Ammon's horn (tissue), 1 donor: Measurements from ENCODE around the gene UNC5A.
"Not testable (repeated sequence)": the region's sequence is repeated elsewhere in the genome, so short reads cannot be mapped to it uniquely, and the experiment has no call there.

ENCODE experiments used
- DNase-seq: peaks from one replicate; pipeline ENCODE4 v3.0.0-alpha.2; 2016; ENCODE audit warnings: low spot score

The UNC5A gene

DNA sequence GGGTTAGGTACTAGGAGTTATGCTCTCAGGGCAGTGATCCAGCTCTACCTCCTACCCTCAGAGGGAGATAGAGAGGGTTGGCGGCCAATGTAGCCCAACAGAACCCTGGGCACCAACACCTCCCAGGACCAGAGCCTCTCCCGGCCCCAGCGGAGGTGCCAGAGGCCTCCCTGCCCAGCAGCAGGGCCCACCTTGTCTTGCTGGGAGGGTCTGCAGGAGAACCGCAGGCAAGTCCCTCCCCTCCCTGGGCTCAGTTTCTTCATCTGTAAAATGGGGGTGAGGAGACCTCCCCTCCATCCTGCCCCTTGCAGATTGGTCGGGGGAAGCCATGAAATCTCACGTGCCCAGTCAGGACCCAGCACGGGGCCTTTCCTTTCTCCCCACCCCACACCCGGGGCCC, 54.4 kb downstream of the UNC5A start:
- DNase-seq = no peak

DNA sequence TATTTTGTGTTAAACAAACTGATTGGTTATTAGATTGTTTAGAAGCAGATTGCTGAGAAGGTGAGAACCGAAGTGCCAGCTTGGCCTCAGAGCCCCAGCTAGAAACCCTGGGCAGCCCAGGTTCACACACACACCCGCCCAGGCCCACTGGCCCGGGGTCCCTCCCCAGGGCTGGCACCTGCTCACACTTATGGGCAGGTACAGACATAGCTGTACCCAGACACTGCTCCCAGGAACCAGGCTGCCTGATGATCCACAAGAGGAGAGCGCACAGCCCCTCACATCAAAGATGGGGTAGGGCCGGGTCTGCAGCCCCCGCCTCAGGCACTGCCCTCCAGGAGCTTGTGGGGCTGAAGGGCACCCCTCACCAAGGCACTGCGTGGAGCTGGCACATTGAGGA, 55.6 kb downstream of the UNC5A start:
- no peak for DNase-seq

DNA sequence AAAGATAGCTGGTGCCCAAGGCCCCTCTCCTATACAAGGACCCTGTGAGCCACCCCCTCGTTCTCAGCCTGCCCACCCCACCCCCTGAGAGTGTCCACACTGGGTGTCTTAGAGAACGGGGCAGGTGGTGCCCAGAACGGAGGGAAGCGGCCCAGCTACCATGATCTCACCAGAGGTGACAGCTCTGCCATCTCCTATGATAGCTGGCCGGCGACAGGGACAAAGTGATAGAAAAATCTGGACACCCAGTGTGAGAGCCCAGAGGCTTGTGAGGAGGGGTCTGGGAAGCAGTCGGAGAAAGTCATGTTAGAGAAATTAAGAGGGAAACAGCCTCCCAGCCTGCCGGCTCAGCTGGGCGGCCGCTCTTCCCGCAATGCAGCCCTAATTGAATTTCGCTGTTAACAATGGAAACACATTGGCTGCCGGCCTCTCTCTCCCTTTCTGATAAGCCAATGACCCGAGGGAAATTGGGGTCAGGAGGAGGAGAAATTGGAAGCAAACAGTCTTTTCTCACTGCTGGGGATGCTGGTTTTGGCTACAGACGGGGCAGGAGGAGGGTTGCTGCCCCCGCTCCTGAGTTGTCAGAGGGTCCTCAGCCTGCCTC, 56.5 kb downstream of the UNC5A start:
- DNase-seq = no peak

DNA sequence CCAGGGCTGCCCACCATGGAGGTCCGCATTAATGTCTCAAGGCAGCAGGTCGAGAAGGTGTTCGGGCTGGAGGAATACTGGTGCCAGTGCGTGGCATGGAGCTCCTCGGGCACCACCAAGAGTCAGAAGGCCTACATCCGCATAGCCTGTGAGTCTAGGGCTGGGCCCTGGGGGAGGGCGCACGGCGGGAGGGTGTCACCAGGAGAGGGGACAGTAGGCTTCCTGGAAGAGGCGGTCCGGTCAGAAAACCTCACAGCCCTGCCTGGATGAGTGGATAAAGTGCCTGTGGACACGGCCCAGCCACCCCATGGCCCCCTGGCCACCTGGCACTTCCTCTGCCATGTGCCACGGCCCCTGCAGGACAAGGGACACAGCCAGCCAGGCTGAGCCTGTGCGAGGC, 57.8 kb downstream of the UNC5A start:
- no peak for DNase-seq

DNA sequence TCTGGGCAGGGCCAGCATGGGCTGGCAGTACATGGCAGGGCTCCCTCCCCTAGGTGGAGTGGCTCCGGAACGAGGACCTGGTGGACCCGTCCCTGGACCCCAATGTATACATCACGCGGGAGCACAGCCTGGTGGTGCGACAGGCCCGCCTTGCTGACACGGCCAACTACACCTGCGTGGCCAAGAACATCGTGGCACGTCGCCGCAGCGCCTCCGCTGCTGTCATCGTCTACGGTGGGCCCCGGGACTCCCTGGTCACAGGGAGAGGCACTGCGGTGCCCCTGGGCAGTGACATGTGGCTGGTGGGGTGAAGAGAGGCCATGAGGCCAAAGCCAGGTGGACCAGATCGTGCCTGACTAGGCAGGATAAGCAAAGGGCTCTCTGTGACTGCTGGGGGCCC, 58.4 kb downstream of the UNC5A start:
- DNase-seq = no peak

GRCh38 chr5:176869501-176870109, 59.2 kb downstream of the UNC5A start:
- no peak for DNase-seq

DNA sequence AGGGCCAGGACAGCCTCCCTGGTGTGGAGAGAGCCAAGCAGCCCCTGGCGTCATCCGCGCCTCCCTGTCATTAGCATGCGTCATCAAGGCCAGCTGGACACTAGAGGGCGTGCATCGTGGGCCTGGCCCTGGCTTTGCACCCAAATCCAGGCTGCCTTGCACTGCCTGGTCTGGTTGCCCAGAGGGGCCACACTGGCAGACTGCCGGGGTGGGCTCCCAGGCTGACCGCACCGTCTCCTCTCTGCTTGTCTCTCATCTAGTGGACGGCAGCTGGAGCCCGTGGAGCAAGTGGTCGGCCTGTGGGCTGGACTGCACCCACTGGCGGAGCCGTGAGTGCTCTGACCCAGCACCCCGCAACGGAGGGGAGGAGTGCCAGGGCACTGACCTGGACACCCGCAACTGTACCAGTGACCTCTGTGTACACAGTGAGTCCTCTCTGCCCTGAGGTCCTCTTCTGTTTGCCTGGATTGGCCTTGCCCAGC, 59.8 kb downstream of the UNC5A start:
- DNase-seq = peak; percentile 25

GRCh38 chr5:176870644-176871043, 60.3 kb downstream of the UNC5A start:
- DNase-seq = not testable (repeated sequence)

DNA sequence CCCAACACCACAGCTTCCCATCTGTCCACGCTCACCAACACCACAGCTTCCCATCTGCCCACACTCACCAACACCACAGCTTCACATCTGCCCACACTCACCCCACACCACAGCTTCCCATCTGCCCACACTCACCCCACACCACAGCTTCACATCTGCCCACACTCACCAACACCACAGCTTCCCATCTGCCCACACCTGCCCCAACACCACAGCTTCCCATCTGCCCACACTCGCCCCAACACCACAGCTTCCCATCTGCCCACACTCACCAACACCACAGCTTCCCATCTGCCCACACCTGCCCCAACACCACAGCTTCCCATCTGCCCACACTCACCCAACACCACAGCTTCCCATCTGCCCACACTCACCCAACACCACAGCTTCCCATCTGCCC, 62.2 kb downstream of the UNC5A start:
- not testable (repeated sequence) for DNase-seq

- DNase-seq = not testable (repeated sequence)
These were observed 62.7 kb downstream of the UNC5A start for GRCh38 chr5:176873011-176873410.

- no peak for DNase-seq
These were observed 63.3 kb downstream of the UNC5A start for GRCh38 chr5:176873541-176874172.

GRCh38 chr5:176874198-176874780, 63.9 kb downstream of the UNC5A start:
- no peak for DNase-seq

DNA sequence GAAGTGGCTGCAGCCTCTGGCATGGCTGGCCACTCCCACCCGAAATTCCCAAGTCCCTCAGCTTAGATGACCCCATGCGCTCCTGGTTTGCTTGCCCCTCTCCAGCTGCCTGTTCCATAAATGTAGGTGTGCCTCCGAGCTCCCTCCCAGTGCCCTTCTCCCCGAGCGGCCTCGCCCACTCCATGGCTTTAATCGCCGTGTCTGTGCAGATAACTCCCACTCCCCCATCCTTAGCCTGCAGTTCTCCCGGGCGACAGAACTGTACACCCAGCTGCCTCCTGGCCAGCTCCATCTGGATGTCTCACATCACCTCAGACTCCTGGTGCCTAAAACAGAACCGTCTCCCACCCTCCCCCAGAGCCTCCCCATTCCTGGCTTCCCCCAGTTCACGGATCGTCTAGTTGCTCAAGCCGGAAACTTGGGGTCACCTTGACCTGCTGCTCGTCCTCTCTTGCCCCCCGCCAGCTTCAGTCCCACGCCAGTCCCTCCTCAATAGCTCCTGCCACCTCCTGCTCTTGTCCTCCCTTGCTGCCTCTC, 64.7 kb downstream of the UNC5A start:
- no peak for DNase-seq

- DNase-seq = no peak
These were observed 65.6 kb downstream of the UNC5A start for GRCh38 chr5:176875783-176876505.

- no peak for DNase-seq
These were observed 66.4 kb downstream of the UNC5A start for GRCh38 chr5:176876506-176877431.

DNA sequence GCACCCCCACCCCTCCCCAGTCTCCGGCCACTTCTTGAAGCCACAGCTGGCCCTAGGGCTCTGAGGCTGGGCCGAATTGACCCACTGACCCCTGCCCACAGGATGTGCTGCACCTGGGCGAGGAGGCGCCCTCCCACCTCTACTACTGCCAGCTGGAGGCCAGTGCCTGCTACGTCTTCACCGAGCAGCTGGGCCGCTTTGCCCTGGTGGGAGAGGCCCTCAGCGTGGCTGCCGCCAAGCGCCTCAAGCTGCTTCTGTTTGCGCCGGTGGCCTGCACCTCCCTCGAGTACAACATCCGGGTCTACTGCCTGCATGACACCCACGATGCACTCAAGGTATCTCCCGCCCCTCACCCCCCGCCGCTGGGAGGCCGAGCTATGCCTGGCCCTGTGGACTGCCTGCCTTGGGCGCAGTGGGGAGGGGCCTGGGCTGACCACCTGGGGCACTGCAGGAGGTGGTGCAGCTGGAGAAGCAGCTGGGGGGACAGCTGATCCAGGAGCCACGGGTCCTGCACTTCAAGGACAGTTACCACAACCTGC, 67.5 kb downstream of the UNC5A start:
- DNase-seq = no peak

DNA sequence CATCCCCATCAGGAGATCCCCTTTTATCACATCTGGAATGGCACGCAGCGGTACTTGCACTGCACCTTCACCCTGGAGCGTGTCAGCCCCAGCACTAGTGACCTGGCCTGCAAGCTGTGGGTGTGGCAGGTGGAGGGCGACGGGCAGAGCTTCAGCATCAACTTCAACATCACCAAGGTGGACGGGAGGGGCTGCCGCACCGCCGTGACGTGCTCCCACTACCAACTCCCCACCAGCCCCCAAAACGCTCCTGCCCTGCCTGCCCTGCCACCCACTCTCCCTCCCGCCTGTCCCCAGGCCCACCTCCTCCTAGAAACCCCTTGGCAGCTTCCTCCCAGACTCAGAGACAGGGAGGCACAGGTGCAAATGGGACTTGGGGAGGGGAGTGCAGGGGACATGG, 68.1 kb downstream of the UNC5A start:
- no peak for DNase-seq

- DNase-seq = no peak
These were observed 68.7 kb downstream of the UNC5A start for GRCh38 chr5:176878906-176879662.

DNA sequence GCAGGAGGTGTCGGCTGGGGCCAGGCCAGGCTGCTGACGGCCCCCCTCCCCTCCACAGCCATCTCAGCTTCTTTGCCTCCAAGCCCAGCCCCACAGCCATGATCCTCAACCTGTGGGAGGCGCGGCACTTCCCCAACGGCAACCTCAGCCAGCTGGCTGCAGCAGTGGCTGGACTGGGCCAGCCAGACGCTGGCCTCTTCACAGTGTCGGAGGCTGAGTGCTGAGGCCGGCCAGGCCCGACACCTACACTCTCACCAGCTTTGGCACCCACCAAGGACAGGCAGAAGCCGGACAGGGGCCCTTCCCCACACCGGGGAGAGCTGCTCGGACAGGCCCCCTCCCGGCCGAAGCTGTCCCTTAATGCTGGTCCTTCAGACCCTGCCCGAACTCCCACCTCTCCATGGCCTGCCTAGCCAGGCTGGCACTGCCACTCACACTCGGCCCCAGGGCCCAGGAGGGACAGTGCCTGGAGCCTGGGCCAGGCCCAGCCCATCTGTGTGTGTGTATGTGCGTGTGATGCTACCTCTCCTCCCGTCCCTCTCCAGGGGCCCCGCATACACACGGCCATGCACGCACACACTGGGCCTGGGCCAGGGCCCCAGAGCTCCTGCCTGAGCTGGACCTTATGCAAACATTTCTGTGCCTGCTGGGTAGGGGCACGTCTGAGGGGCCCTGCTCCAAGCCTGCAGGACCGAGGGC, 69.5 kb downstream of the UNC5A start:
- no peak for DNase-seq
